GM15510 (cell line): ENCODE results near the gene PHIP.

Experiments
- POLR2A ChIP-seq: IDR thresholded peaks from 3 replicates; pipeline ENCODE4 v1.6.1; 2011; ENCODE audit warnings: borderline replicate concordance; ENCODE audit not compliant: insufficient read length; ENCODE audit errors: extremely low read depth

The PHIP gene

GRCh38 chr6:79076782-79077641 lies 1.0 kb downstream of the PHIP start:
- TF ChIP-seq POLR2A, result peak; percentile 46

GRCh38 chr6:79076160-79076559 lies 1.9 kb downstream of the PHIP start:
- TF ChIP-seq POLR2A, result no peak

- TF ChIP-seq POLR2A, result no peak
These were observed 4.2 kb downstream of the PHIP start for GRCh38 chr6:79073888-79074287.

GRCh38 chr6:79072640-79073181 lies 5.3 kb downstream of the PHIP start:
- TF ChIP-seq POLR2A, result no peak

- TF ChIP-seq POLR2A, result no peak
These were observed 6.5 kb downstream of the PHIP start for GRCh38 chr6:79071547-79071946.

- no peak for TF ChIP-seq POLR2A
These were observed 7.7 kb downstream of the PHIP start for GRCh38 chr6:79070206-79070825.

GRCh38 chr6:79066828-79067227 lies 11.2 kb downstream of the PHIP start:
- no peak for TF ChIP-seq POLR2A

- no peak for TF ChIP-seq POLR2A
These were observed 11.7 kb downstream of the PHIP start for GRCh38 chr6:79066330-79066729.

- no peak for TF ChIP-seq POLR2A
These were observed 12.8 kb downstream of the PHIP start for GRCh38 chr6:79065232-79065631.

- TF ChIP-seq POLR2A, result no peak
These were observed 13.4 kb downstream of the PHIP start for GRCh38 chr6:79064635-79065034.

GRCh38 chr6:79062708-79063107 lies 15.3 kb downstream of the PHIP start:
- no peak for TF ChIP-seq POLR2A

GRCh38 chr6:79057746-79058145 lies 20.3 kb downstream of the PHIP start:
- no peak for TF ChIP-seq POLR2A

- no peak for TF ChIP-seq POLR2A
These were observed 21.8 kb downstream of the PHIP start for GRCh38 chr6:79056226-79056625.

- TF ChIP-seq POLR2A, result no peak
These were observed 29.4 kb downstream of the PHIP start for GRCh38 chr6:79048611-79049010.

GRCh38 chr6:79047072-79047471 lies 31.0 kb downstream of the PHIP start:
- no peak for TF ChIP-seq POLR2A

GRCh38 chr6:79045966-79046365 lies 32.1 kb downstream of the PHIP start:
- no peak for TF ChIP-seq POLR2A

GRCh38 chr6:79042799-79043126 lies 35.3 kb downstream of the PHIP start:
- TF ChIP-seq POLR2A, result no peak
